SU-DHL-6 (cell line): ENCODE measurements around the gene ROBO2.

Source experiments
- H2AFZ ChIP-seq: fragments of 200-600 bp; sonication (generic); 2 replicates; pipeline ENCODE4 v1.6.1; 2014; ENCODE audit warnings: low read depth, mild to moderate bottlenecking, moderate library complexity, mixed read lengths, antibody characterized with exemption, low read length; ENCODE audit not compliant: severe bottlenecking
- H3F3A ChIP-seq: fragments of 200-600 bp; shearing (Covaris generic); 2 replicates; pipeline ENCODE4 v1.6.0; 2016; ENCODE audit warnings: antibody characterized with exemption, mild to moderate bottlenecking; ENCODE audit not compliant: insufficient read depth
- H3K27ac ChIP-seq: fragments of 200-600 bp; sonication (generic); 2 replicates; pipeline ENCODE4 v1.5.1; 2016; ENCODE audit warnings: low read depth, mild to moderate bottlenecking, low read length, moderate library complexity, mixed read lengths
- H3K27me3 ChIP-seq: fragments of 200-600 bp; sonication (generic), shearing (Covaris generic); 2 replicates; pipeline ENCODE4 v1.6.0; 2014; ENCODE audit warnings: mild to moderate bottlenecking, low read length
- H3K36me3 ChIP-seq: fragments of 200-600 bp; sonication (generic); 2 replicates; pipeline ENCODE4 v1.6.1; 2014; ENCODE audit warnings: mild to moderate bottlenecking, low read length, mixed read lengths
- H3K4me2 ChIP-seq: fragments of 300-600, 200-600 bp; shearing (Covaris generic), sonication (generic); 2 replicates; pipeline ENCODE4 v1.6.0; 2014; ENCODE audit warnings: low read length, low read depth, mild to moderate bottlenecking; ENCODE audit not compliant: poor library complexity, severe bottlenecking
- H3K4me3 ChIP-seq: fragments of 200-600 bp; sonication (generic); 2 replicates; pipeline ENCODE4 v1.5.1; 2014; ENCODE audit warnings: antibody characterized with exemption, low read length, mild to moderate bottlenecking, mixed read lengths; ENCODE audit not compliant: insufficient read depth, poor library complexity, severe bottlenecking
- H3K79me2 ChIP-seq: fragments of 200-600 bp; sonication (generic); 2 replicates; pipeline ENCODE4 v1.6.1; 2014; ENCODE audit warnings: mild to moderate bottlenecking, low read length, moderate library complexity; ENCODE audit not compliant: insufficient read depth
- H3K9ac ChIP-seq: fragments of 200-600 bp; sonication (generic); 2 replicates; pipeline ENCODE4 v1.7.0; 2014; ENCODE audit warnings: mild to moderate bottlenecking, low read length
- H3K9me2 ChIP-seq: fragments of 200-600 bp; sonication (generic); replicated peaks from 2 replicates; pipeline ENCODE4 v1.6.1; 2014; ENCODE audit warnings: low read length; ENCODE audit not compliant: insufficient read depth
- H3K9me3 ChIP-seq: fragments of 200-600 bp; sonication (generic); 2 replicates; pipeline ENCODE4 v1.6.1; 2014; ENCODE audit warnings: low read length, mixed read lengths; ENCODE audit not compliant: insufficient read depth
- H4K20me1 ChIP-seq: fragments of 200-600 bp; sonication (generic); 2 replicates; pipeline ENCODE4 v1.6.1; 2014; ENCODE audit warnings: low read depth, mild to moderate bottlenecking, antibody characterized with exemption, low read length, moderate library complexity, mixed read lengths
- CTCF ChIP-seq: fragments of 200-600 bp; sonication (generic); IDR thresholded peaks from one replicate; pipeline ENCODE4 v1.5.1; 2017; ENCODE audit warnings: antibody characterized with exemption, mild to moderate bottlenecking, low read length, moderate library complexity; ENCODE audit not compliant: insufficient read depth, poor library complexity, severe bottlenecking
- EZH2phosphoT487 ChIP-seq: fragments of 200-600 bp; sonication (generic), shearing (Covaris generic); conservative IDR thresholded peaks from 2 replicates; pipeline ENCODE4 v1.6.1; 2018; ENCODE audit warnings: mild to moderate bottlenecking, antibody characterized with exemption, low read length, moderate library complexity, mixed read lengths

Gene ROBO2

DNA sequence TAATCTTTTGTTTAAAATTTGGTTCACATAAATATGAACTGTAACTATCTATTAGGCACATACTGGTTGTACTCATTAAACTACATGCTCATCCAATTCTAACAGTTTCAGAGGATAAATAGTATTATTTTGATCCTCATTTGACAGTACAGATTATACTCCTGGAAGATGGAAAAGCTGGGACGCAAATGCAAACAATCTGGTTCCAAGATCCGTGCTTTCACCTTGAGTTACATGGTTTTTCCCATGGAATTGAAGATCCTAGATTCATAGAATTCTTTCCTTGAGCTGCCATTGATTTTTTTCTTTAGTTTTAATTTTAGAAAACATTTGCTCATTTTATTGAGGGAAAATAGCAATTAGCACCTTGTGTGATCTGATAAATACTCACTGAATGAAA is 285.8 kb downstream of the ROBO2 start:
- Histone ChIP-seq H3K4me2 (no peak overlapping the region), H3K27me3 (no peaks in the 10 kb centered on the region), H3K79me2 (no peaks in the 10 kb centered on the region), H2AFZ (no peak overlapping the region), H3K36me3 (no peaks in the 10 kb centered on the region), H3K9ac (no peak overlapping the region), H4K20me1 (no peaks in the 10 kb centered on the region), H3K9me3 (no peaks in the 10 kb centered on the region), H3K4me3 (no peak overlapping the region), H3K9me2 (no peaks in the 10 kb centered on the region), H3K27ac (no peak overlapping the region), H3F3A (no peaks in the 10 kb centered on the region)
- TF ChIP-seq EZH2phosphoT487 = no peak
- no peak for TF ChIP-seq CTCF

GRCh38 chr3:77326586-77326985 is 286.7 kb downstream of the ROBO2 start:
- H3K27me3 ChIP-seq = no peaks in the 10 kb centered on the region
- H3K36me3 ChIP-seq = no peaks in the 10 kb centered on the region
- no peaks in the 10 kb centered on the region for H3K79me2 ChIP-seq
- no peak overlapping the region for H3K9ac ChIP-seq
- TF ChIP-seq EZH2phosphoT487 (no peak), CTCF (no peak)
- H3K4me3 ChIP-seq = no peak overlapping the region
- H3K9me3 ChIP-seq = no peaks in the 10 kb centered on the region
- H3K9me2 ChIP-seq = no peaks in the 10 kb centered on the region
- H3F3A ChIP-seq = no peaks in the 10 kb centered on the region
- H2AFZ ChIP-seq = no peak overlapping the region
- H3K27ac ChIP-seq = no peak overlapping the region
- H4K20me1 ChIP-seq = no peaks in the 10 kb centered on the region
- H3K4me2 ChIP-seq = no peak overlapping the region

- Histone ChIP-seq H4K20me1 (no peaks in the 10 kb centered on the region), H2AFZ (no peak overlapping the region), H3F3A (no peaks in the 10 kb centered on the region), H3K9me2 (no peaks in the 10 kb centered on the region), H3K4me2 (no peak overlapping the region), H3K9me3 (no peaks in the 10 kb centered on the region), H3K4me3 (no peak overlapping the region), H3K9ac (no peak overlapping the region), H3K27me3 (no peaks in the 10 kb centered on the region), H3K79me2 (no peaks in the 10 kb centered on the region), H3K27ac (no peak overlapping the region), H3K36me3 (no peaks in the 10 kb centered on the region)
- no peak for TF ChIP-seq EZH2phosphoT487
- TF ChIP-seq CTCF = no peak
Observed at GRCh38 chr3:77328690-77329089, 288.8 kb downstream of the ROBO2 start.

GRCh38 chr3:77329116-77329515 is 289.2 kb downstream of the ROBO2 start:
- H3K9ac ChIP-seq = no peak overlapping the region
- H3K36me3 ChIP-seq = no peaks in the 10 kb centered on the region
- no peaks in the 10 kb centered on the region for H4K20me1 ChIP-seq
- no peaks in the 10 kb centered on the region for H3K79me2 ChIP-seq
- H2AFZ ChIP-seq = no peak overlapping the region
- H3K9me3 ChIP-seq = no peaks in the 10 kb centered on the region
- H3K9me2 ChIP-seq = no peaks in the 10 kb centered on the region
- H3K27me3 ChIP-seq = no peaks in the 10 kb centered on the region
- no peak for TF ChIP-seq CTCF
- TF ChIP-seq EZH2phosphoT487 = no peak
- H3K27ac ChIP-seq = no peak overlapping the region
- H3K4me3 ChIP-seq = no peak overlapping the region
- H3K4me2 ChIP-seq = no peak overlapping the region
- no peaks in the 10 kb centered on the region for H3F3A ChIP-seq
